Right ventricle myocardium superior (tissue), 1 donor: ENCODE data around the gene ERAL1. TPM values are rescaled to one million over a fixed set of nuclear protein-coding genes. Genes with fewer than 3 reads are reported as not detected.
"Not testable (repeated sequence)": the region's sequence is repeated elsewhere in the genome, so short reads cannot be mapped to it uniquely, and the experiment has no call there.

Experiments used
- ATAC-seq: fragments of 200-7000 bp; cut with Tn5 transposase; one replicate; pipeline ENCODE4 v1.9.1; 2020; ENCODE audit warnings: mild to moderate bottlenecking; ENCODE audit not compliant: poor library complexity
- DNase-seq: peaks from one replicate; pipeline ENCODE4 v3.0.0-alpha.2; 2020
- intact Hi-C: fragments of 100-400 bp; cut with DNase I; formaldehyde crosslinking; loops from one replicate; pipeline ENCODE4 v1.11.2; 2022
- long read RNA-seq: library from polyadenylated mRNA; unstranded; transcript quantifications from one replicate; pipeline ENCODE4 v2.0.0, GENCODE V29; 2021
- total RNA-seq: library from RNA; stranded (reverse); fragmentation: NEBNext Ultra II Directional; extraction: Animal tissue kit (Norgen Biotek cat#: 25700); gene quantifications from one replicate; pipeline ENCODE4 v1.2.1, GENCODE V29; 2021
- donor health status: DM: no; HTN: yes; CAD: no; lungs with severe emphysema.

Gene ERAL1
- 36.4 TPM for total RNA-seq
- long read RNA-seq, transcript ERAL1-201 (10 exons, 1,925 nt) = major isoform, 111 of 117 reads
- long read RNA-seq, partial matches to known transcripts = 3 of 117 reads
- long read RNA-seq, other reads (novel, unspliced or antisense) = 3 of 117 reads

- peak; percentile 100 for ATAC-seq
- intact Hi-C loops = no loop called here
- peak; percentile 89 for DNase-seq
Measured at GRCh38 chr17:28854457-28855335, at the start of gene ERAL1. Gene ERAL1 (plus strand): TSS chr17:28855016. CDS start chr17:28855035, 19 bp downstream.

- DNase-seq (no peak), ATAC-seq (no peak)
- intact Hi-C loops = no loop called here
Measured at GRCh38 chr17:28807925-28808634, 46.7 kb upstream of the ERAL1 start.

- intact Hi-C loops = loop anchor here (10.0 kb wide), 1 partner anchor 46 kb away; no protein-coding TSS in a partner anchor
- ATAC-seq = no peak
- DNase-seq = no peak
Measured at GRCh38 chr17:28810437-28810836, 44.4 kb upstream of the ERAL1 start.

- DNase-seq = no peak
- intact Hi-C loops = loop anchor here (10.0 kb wide), 1 partner anchor 47 kb away; no protein-coding TSS in a partner anchor
- ATAC-seq = no peak
Measured at GRCh38 chr17:28811651-28812090, 43.1 kb upstream of the ERAL1 start.

- peak; percentile 100 for ATAC-seq
- intact Hi-C loops = loop anchor here (10.0 kb wide), 1 partner anchor 47 kb away; no protein-coding TSS in a partner anchor
- peak; percentile 98 for DNase-seq
Measured at GRCh38 chr17:28812091-28812747, 42.6 kb upstream of the ERAL1 start.

- ATAC-seq (peak; percentile 46), DNase-seq (no peak)
- intact Hi-C loops = loop anchor here (10.0 kb wide), 1 partner anchor 48 kb away; no protein-coding TSS in a partner anchor
Measured at GRCh38 chr17:28812748-28813377, 42.0 kb upstream of the ERAL1 start.

- no peak for ATAC-seq
- intact Hi-C loops = loop anchor here (10.0 kb wide), 1 partner anchor 52 kb away; no protein-coding TSS in a partner anchor
- DNase-seq = no peak
Measured at GRCh38 chr17:28816540-28816939, 38.3 kb upstream of the ERAL1 start.

GRCh38 chr17:28818819-28819221, 36.0 kb upstream of the ERAL1 start:
- intact Hi-C loops = loop anchor here (10.0 kb wide), 1 partner anchor 54 kb away; no protein-coding TSS in a partner anchor
- no peak for ATAC-seq
- no peak for DNase-seq

- ATAC-seq = no peak
- DNase-seq = no peak
- intact Hi-C loops = loop anchor here (10.0 kb wide), 1 partner anchor 55 kb away; no protein-coding TSS in a partner anchor
Measured at GRCh38 chr17:28819582-28819981, 35.2 kb upstream of the ERAL1 start.

GRCh38 chr17:28827672-28828071, 27.1 kb upstream of the ERAL1 start:
- intact Hi-C loops = no loop called here
- ATAC-seq (no peak), DNase-seq (no peak)

GRCh38 chr17:28828294-28829040, 26.3 kb upstream of the ERAL1 start:
- DNase-seq = no peak
- intact Hi-C loops = no loop called here
- no peak for ATAC-seq

- intact Hi-C loops = no loop called here
- DNase-seq (no peak), ATAC-seq (no peak)
Measured at GRCh38 chr17:28834420-28834819, 20.4 kb upstream of the ERAL1 start.

- DNase-seq, ATAC-seq, intact Hi-C loops: not testable (repeated sequence)
Measured at GRCh38 chr17:28836541-28836940, 18.3 kb upstream of the ERAL1 start.

GRCh38 chr17:28839221-28839620, 15.6 kb upstream of the ERAL1 start:
- intact Hi-C loops = no loop called here
- ATAC-seq (no peak), DNase-seq (no peak)

GRCh38 chr17:28841901-28842281, 12.9 kb upstream of the ERAL1 start:
- no peak for DNase-seq
- no peak for ATAC-seq
- intact Hi-C loops = no loop called here

GRCh38 chr17:28842282-28843012, 12.4 kb upstream of the ERAL1 start, which contains the start of gene FAM222B:
Gene FAM222B (minus strand): TSS chr17:28842790. CDS start chr17:28766667, 76,123 bp downstream.
- intact Hi-C loops = no loop called here
- ATAC-seq (peak; percentile 100), DNase-seq (peak; percentile 91)

- intact Hi-C loops = no loop called here
- ATAC-seq (no peak), DNase-seq (no peak)
Measured at GRCh38 chr17:28843816-28844148, 11.0 kb upstream of the ERAL1 start.
